D721Med (cell line): Measurements from ENCODE around the gene BBS4.
"Not testable (repeated sequence)": the region's sequence is repeated elsewhere in the genome, so short reads cannot be mapped to it uniquely, and the experiment has no call there.

Experiments used
- DNase-seq: peaks from one replicate; pipeline ENCODE4 v3.0.0; 2011; ENCODE audit warnings: low spot score; ENCODE audit not compliant: insufficient read length
- FAIRE-seq: peaks from 2 replicates; lab custom pipeline; 2011; peaks lifted over from hg19 to GRCh38; lab: Jason Lieb, UNC
- TF ChIP-seq, protein P1 (sequence below): IDR thresholded peaks from 2 replicates; pipeline ENCODE4 v1.5.1; 2012; ENCODE audit warnings: mild to moderate bottlenecking, control low read depth; ENCODE audit not compliant: insufficient read depth; ENCODE audit errors: missing control alignments

BBS4 gene

DNA sequence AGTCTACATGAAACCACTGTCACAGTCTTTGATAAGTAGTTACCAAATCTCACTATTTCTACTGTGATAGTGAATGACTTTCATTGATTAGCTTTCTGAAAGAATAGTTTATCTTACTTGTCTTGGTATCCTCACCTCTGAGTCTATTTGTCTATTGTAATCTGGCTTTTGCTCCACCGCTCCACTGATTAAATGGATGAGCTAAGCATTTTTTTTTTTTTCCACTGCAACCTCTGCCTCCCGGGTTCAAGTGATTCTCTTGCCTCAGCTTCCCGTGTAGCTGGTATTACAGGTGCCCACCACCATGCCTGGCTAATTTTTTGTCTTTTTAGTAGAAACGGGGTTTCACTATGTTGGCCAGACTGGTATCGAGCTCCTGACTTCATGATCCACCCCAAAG, 12.9 kb downstream of the BBS4 start:
- FAIRE-seq: no peak
- DNase-seq: no peak
- TF ChIP-seq, protein P1, sequence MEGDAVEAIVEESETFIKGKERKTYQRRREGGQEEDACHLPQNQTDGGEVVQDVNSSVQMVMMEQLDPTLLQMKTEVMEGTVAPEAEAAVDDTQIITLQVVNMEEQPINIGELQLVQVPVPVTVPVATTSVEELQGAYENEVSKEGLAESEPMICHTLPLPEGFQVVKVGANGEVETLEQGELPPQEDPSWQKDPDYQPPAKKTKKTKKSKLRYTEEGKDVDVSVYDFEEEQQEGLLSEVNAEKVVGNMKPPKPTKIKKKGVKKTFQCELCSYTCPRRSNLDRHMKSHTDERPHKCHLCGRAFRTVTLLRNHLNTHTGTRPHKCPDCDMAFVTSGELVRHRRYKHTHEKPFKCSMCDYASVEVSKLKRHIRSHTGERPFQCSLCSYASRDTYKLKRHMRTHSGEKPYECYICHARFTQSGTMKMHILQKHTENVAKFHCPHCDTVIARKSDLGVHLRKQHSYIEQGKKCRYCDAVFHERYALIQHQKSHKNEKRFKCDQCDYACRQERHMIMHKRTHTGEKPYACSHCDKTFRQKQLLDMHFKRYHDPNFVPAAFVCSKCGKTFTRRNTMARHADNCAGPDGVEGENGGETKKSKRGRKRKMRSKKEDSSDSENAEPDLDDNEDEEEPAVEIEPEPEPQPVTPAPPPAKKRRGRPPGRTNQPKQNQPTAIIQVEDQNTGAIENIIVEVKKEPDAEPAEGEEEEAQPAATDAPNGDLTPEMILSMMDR: no peak

DNA sequence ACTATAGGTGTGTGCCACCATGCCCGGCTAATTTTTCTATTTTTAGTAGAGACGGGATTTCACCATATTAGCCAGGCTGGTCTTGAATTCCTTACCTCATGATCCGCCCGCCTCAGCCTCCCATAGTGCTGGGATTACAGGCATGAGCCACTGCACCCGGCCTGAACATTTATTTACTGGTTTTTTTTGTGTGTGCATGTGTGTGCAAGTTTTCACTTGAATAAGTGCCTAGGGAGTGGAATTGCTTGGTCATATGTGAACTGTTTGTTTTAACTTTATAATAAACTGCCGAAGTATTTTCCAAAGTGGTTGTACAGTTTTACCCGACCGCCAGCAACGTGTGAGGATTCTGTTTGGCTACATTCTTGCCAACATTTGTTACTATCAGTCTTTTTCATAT, 14.1 kb downstream of the BBS4 start:
- TF ChIP-seq, protein P1: no peak
- FAIRE-seq: no peak

DNA sequence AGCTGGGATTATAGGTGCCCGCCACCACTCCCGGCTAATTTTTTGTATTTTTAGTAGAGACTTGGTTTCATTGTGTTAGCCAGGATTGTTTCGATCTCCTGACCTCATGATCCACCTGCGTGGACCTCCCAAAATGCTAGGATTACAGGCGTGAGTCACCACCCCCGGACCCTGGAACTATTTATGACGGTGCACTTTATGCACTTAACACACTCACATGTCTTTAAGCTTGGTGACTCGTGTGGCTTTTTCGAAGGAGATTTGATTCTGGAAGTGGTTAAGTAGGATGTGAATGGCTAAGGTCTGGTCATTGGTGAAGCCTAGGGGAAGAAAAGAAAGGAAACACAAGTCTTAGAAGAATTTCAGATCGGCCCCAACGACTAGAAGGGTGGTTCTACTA, 20.3 kb downstream of the BBS4 start:
- TF ChIP-seq, protein P1: no peak
- no peak for DNase-seq
- no peak for FAIRE-seq

More for the DNA sequence above, 14.1 kb downstream of the BBS4 start:
- no peak for DNase-seq

DNA sequence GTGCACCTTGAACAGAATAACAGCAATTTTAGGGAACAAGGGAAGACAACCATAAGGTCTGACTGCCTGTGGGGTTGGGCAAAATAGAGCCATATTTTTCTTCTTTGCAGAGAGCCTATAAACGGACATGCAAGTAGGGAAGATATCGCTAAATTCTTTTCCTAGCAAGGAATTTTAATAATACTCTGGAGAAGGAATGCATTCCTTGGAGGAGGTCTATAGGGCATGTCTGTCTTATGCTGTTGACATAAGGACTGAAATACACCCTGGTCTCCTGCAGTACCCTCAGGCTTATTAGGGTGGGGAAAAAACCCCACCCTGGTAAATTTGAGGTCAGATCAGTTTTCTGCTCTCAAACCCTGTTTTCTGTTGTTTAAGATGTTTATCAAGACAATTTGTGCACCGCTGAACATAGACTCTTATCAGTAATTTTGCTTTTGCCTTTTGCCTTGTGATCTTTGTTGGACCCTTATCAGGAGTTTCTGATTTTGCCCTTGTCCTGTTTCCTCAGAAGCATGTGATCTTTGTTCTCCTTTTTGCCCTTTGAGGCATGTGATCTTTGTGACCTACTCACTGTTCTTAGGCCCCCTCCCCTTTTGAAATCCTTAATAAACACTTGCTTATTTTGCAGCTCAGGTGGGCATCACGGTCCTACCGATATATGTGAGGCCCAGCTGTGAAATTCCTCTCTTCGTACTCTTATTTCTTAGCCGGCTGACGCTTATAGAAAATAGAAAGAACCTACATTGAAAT, 22.7 kb downstream of the BBS4 start:
- not testable (repeated sequence) for FAIRE-seq, DNase-seq

DNA sequence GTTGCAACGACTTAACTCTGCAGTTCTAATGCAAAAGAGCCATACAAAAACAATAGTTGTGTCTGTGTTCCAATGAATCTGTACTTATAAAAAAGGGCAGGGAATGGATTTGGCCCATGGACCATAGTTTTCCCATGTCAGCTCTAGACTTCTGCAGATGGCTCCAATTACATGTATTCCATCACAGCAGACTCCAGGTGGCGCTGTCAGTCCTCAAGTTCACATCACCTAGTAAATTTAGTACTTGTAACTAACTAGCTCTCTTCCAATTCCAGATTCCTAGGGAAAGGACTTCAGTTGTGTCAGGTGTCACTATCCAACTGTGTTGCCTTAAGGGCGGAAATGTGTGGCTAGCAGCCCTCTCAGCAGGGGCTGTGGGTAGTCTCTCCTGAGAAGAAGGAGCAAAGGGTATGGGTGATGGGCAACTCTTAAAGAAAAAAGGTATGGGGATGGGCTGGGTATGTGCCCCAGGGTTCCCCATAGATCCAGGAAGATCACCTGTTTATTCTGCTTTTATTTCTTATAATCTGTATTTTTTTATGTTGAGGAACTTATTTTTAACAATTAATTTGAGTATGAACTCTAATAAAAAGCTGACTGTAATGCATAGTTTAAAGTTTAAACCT, 36.2 kb downstream of the BBS4 start:
- no peak for DNase-seq
- FAIRE-seq: no peak
- TF ChIP-seq, protein P1: peak; percentile 81

DNA sequence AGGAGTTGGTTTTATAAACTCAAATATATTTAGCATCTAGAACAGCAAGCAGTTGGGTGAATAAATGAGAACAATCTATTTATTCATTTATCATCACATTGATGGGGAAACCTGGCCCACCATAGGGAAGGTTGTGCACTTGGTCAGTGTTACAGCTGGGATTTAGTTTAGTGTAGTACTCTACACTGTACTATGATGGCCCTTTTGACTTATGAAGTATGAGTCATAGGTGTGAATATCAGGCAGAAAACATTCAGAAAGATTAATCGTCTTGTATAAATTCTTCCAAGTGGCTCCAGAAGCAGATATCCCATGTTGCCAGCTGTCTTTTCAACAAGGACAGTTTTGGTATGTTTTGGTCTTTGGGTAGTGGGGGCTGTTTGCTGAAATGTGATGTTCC, 38.0 kb downstream of the BBS4 start:
- FAIRE-seq: no peak
- DNase-seq: no peak
- TF ChIP-seq, protein P1: no peak

DNA sequence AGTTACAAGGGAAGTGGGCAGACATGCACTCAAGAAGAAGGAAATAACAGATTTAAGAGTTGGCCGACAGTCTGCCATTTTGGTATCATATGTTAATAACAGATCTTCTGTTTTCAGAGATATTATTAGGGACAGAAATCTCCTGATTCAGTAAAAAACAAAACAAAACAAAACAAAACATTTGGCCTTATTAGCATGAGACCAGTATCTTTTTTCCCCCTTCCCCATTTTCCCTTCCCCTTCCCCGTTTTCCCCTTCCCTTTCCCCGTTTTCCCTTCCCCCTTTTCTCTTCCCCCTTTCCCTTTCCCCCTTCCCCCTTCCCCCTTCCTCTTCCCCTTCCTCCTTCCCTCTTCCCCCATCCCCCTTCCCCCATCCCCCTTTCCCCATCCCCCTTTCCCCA, 39.4 kb downstream of the BBS4 start:
- DNase-seq: no peak
- no peak for FAIRE-seq
- TF ChIP-seq, protein P1: no peak

DNA sequence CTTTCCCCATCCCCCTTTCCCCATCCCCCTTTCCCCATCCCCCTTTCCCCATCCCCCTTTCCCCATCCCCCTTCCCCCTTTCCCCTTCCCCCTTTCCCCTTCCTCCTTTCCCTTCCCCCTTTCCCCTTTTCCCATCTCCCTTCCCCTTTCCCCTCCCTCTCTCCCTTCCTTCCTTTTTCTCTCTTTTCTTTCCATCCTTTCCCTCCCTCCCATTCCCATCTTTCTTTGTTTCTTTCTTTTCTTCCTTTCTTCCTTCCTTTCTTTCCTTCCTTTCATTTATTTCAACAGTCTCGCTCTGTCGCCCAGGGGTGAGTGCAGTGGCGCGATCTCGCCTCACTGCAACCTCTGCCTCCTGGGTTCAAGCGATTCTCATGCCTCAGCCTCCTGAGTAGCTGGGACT, 39.8 kb downstream of the BBS4 start:
- not testable (repeated sequence) for FAIRE-seq, DNase-seq
